Measurements from ENCODE around the gene FKBP8.
"Not testable (repeated sequence)": the region's sequence is repeated elsewhere in the genome, so short reads cannot be mapped to it uniquely, and the experiment has no call there.

The FKBP8 gene

DNA sequence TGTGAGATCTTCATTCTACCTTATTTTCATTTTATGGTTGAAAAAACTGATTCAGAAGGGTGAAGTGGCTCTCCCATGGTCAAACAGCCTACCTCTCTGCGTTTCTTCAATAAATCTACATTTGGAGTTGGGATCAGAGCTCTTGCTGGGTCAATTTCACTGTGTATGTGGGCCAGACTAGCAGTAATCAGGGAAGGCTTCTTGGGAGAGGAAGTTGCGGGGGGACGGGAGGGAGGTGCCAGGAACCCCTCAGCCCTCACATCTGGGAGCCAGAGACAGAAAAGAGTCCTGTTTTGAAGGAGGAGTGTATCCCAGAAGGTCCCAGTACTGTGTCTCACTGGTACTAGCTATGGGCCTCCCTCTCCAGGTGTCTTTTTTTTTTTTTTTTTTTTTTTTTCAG, 15.2 kb upstream of the FKBP8 start:
- H3K4me1 ChIP-seq (ENCODE audit: control insufficient read depth in 2 of 2, insufficient read depth in 2 of 2, low read length in 2 of 2) = peaks cover 9 to 13% of the 10 kb centered on the region in 2 donors
- peak overlapping the region; percentile 87 to 94 for H3K27ac ChIP-seq (ENCODE audit: low read depth in 2 of 2, low read length in 2 of 2)
- no peaks in the 10 kb centered on the region for H3K27me3 ChIP-seq (ENCODE audit: control insufficient read depth in 2 of 2, insufficient read depth in 2 of 2, low read length in 2 of 2)
- no peaks in the 10 kb centered on the region for H3K9me3 ChIP-seq (ENCODE audit: control insufficient read depth in 2 of 2, low read length in 2 of 2)
- peak overlapping the region; percentile 79 to 92 for H3K9ac ChIP-seq (ENCODE audit: low read depth in 1 of 2, low read length in 2 of 2)
- H3K36me3 ChIP-seq (ENCODE audit: control insufficient read depth in 2 of 2, insufficient read depth in 2 of 2, low read length in 2 of 2) = peaks cover 0 to 7% of the 10 kb centered on the region in 2 donors
- peak overlapping the region; percentile 86 to 94 for H3K4me3 ChIP-seq (ENCODE audit: low read length in 2 of 2)

DNA sequence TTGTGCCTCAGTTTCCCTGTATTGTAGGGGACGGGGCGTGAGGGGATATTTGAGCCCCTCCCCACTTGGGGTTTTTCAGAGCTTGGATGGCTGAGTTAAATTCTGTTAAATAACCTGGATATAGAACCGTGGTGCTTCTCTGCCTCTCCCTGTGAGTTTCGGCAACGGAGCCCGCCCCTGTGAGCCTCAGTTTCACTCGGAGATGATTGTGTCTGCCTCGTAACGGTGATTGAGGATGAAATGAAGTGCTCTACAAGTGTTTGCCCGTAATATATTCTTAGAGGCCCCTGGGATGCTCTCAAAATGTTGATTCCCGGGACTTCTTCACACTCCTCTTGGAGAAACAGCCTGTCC, 14.8 kb upstream of the FKBP8 start:
- Histone ChIP-seq H3K27me3 (ENCODE audit: control insufficient read depth in 2 of 2, insufficient read depth in 2 of 2, low read length in 2 of 2) (no peaks in the 10 kb centered on the region), H3K27ac (ENCODE audit: low read depth in 2 of 2, low read length in 2 of 2) (peak overlapping the region; percentile 87 to 94)

DNA sequence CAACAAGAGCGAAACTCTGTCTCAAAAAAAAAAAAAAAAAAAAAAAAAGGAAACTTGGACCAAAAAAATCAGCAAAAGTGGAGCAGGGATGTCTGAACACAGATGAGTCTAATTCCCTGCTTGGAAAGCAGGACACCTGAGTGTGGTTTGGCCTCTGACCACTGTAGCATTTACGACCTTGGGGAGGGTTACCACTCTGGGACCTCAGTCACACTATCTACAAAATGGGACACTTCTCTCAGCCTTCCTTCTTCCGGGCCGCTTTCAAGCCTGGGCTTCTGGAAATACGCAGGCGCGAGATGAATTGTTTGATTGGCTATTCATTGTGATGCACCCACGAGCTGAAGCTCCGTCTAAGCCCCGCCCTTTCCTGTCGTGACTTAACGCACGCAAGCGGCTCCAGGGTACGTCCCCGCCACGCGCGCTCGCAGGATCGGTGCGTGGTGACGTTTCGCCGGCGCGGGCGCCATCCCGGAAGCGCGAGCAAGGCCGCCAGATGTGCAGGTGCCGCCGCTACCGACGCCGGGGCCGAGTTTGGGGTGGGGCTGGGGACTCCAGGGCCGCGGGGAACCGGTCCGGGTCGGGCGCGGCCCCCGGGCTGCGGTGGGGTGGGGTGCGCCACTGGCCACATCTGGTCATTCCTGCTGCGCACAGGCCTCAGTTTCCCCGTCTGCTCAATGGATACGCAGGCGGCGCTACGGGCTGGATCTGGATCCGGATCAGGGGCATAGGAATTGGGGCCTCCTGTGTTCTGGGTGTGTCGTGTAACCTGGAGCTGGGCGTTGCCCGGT, 14.2 kb upstream of the FKBP8 start, which contains the start of gene KXD1:
Gene KXD1, plus strand, starts transcription at position 460 of the 791 bp plus-strand sequence. CDS start 4,187 bp downstream, outside the sequence.
- Histone ChIP-seq H3K36me3 (ENCODE audit: control insufficient read depth in 2 of 2, insufficient read depth in 2 of 2, low read length in 2 of 2) (peaks cover 0 to 4% of the 10 kb centered on the region in 2 donors), H3K9ac (ENCODE audit: low read depth in 1 of 2, low read length in 2 of 2) (peak within 1 kb of the TSS; percentile 79 to 92), H3K27ac (ENCODE audit: low read depth in 2 of 2, low read length in 2 of 2) (peak within 1 kb of the TSS; percentile 87 to 94), H3K4me1 (ENCODE audit: control insufficient read depth in 2 of 2, insufficient read depth in 2 of 2, low read length in 2 of 2) (peaks cover 9 to 13% of the 10 kb centered on the region in 2 donors), H3K4me3 (ENCODE audit: low read length in 2 of 2) (peak within 1 kb of the TSS; percentile 86 to 94), H3K9me3 (ENCODE audit: control insufficient read depth in 2 of 2, low read length in 2 of 2) (no peaks in the 10 kb centered on the region), H3K27me3 (ENCODE audit: control insufficient read depth in 2 of 2, insufficient read depth in 2 of 2, low read length in 2 of 2) (no peaks in the 10 kb centered on the region)

More for the DNA sequence above, 14.8 kb upstream of the FKBP8 start:
- Histone ChIP-seq H3K4me1 (ENCODE audit: control insufficient read depth in 2 of 2, insufficient read depth in 2 of 2, low read length in 2 of 2) (peaks cover 9 to 13% of the 10 kb centered on the region in 2 donors), H3K36me3 (ENCODE audit: control insufficient read depth in 2 of 2, insufficient read depth in 2 of 2, low read length in 2 of 2) (peaks cover 0 to 7% of the 10 kb centered on the region in 2 donors), H3K9ac (ENCODE audit: low read depth in 1 of 2, low read length in 2 of 2) (peak overlapping the region; percentile 79 to 92), H3K9me3 (ENCODE audit: control insufficient read depth in 2 of 2, low read length in 2 of 2) (no peaks in the 10 kb centered on the region), H3K4me3 (ENCODE audit: low read length in 2 of 2) (peak overlapping the region; percentile 86 to 94)

DNA sequence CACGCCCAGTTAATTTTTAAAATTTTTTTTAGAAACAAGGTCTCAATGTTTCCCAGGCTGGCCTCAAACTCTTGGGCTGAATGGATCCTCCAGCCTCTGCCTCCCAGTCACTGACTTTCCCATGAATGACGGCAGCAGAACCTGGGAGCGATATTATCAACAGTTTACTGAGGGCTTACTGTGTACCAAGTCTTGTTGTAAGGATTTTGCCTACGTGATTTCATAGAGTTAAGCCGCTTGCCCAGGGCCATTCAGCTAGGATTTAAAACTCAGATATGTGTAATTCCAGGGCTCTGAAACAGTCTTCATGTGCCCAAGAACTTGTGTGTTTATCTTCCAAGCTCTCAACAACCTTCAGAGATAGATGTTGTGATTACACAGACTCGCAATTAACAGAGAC, 8.3 kb upstream of the FKBP8 start:
- H3K27me3 ChIP-seq (ENCODE audit: control insufficient read depth in 2 of 2, insufficient read depth in 2 of 2, low read length in 2 of 2) = no peaks in the 10 kb centered on the region
- H3K36me3 ChIP-seq (ENCODE audit: control insufficient read depth in 2 of 2, insufficient read depth in 2 of 2, low read length in 2 of 2) = no peaks in the 10 kb centered on the region
- H3K4me3 ChIP-seq (ENCODE audit: low read length in 2 of 2) = no peak overlapping the region
- no peaks in the 10 kb centered on the region for H3K9me3 ChIP-seq (ENCODE audit: control insufficient read depth in 2 of 2, low read length in 2 of 2)
- no peak overlapping the region for H3K27ac ChIP-seq (ENCODE audit: low read depth in 2 of 2, low read length in 2 of 2)
- H3K9ac ChIP-seq (ENCODE audit: low read depth in 1 of 2, low read length in 2 of 2) = no peak overlapping the region
- no peaks in the 10 kb centered on the region for H3K4me1 ChIP-seq (ENCODE audit: control insufficient read depth in 2 of 2, insufficient read depth in 2 of 2, low read length in 2 of 2)

DNA sequence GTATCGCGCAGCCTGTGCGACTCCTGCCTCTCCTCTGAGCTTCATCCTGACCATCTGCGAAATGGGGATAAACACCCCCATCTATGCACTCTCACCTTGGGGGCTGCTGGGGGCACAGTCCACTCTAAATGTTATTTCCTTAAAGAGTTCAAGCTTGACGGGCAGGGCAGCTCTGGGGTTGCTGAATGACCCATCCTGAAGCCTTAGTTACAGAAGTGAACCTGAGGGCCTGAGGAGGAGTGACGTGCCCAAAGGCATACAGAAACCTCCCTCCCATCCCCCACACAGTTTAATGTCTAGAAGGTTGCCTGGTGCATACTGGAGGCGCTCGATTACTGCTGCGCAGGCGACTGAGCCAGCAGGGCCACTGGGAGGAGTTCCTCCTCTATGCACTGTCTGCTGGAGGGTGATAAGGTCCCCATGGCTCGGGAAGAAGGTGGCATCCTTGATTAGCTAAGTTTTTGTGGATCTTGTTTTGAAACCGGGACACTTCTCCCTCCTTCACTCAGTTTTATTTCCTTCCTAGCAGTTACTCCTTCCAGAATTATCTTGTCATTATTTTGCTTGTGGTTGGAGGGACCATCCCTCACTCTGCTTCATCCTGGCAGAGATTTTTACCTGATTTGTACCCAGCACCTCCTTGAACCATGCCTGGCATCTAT, 572 bp upstream of the FKBP8 start:
- Histone ChIP-seq H3K36me3 (ENCODE audit: control insufficient read depth in 2 of 2, insufficient read depth in 2 of 2, low read length in 2 of 2) (peaks cover 8 to 15% of the 10 kb centered on the region in 2 donors), H3K27ac (ENCODE audit: low read depth in 2 of 2, low read length in 2 of 2) (peak overlapping the region; percentile 34 to 70), H3K4me3 (ENCODE audit: low read length in 2 of 2) (peak overlapping the region; percentile 57 to 71), H3K9ac (ENCODE audit: low read depth in 1 of 2, low read length in 2 of 2) (peak overlapping the region; percentile 53 to 81), H3K9me3 (ENCODE audit: control insufficient read depth in 2 of 2, low read length in 2 of 2) (no peaks in the 10 kb centered on the region), H3K4me1 (ENCODE audit: control insufficient read depth in 2 of 2, insufficient read depth in 2 of 2, low read length in 2 of 2) (peaks cover 13% of the 10 kb centered on the region in 2 donors), H3K27me3 (ENCODE audit: control insufficient read depth in 2 of 2, insufficient read depth in 2 of 2, low read length in 2 of 2) (no peaks in the 10 kb centered on the region)

DNA sequence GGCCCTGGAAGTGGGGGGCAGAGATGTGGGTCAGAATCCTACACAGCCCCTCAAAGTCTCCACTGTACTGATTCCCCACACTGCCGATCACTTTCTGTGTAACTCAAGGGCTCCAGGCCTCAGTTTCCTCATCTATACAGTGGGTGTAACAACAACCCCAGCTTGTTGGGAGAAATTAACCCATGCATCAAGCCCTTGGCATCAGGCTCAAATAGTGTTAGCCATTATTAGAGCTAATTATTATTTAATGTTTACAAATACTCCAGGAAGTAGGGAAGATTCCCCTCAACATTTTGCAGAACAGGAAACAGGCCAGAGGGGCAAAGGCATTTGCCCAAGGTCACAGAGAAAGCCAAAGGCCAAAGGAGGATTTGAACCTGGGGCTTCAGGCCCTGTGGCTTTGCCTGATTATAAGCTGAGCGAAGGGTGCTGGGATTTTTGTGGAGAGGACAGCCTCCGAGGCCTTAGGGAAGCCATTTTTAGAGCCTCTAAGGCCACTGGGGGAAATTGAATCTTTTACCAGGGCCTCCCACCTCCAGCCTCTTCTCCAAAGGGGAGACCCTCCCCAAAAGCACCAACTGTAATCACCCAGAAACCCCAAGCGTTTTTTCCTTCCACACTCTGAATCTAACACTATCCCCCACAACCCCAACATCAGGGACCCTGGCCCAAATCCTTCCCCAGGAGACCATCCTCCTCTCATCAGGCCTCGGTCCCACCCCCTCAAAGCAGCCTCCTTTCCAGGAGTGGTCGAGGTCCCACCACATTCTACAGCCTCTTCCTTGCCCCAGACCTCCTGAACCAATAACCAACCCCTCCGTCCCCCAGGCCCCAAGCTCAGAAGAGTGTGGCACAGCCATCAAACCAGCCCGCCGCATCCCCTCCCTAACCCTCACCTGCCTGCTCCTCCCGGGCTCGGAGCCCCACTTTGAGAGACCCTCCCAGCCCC, 1.1 kb downstream of the FKBP8 start:
- H3K4me3 ChIP-seq (ENCODE audit: low read length in 2 of 2) = peak overlapping the region; percentile 69 to 78
- H3K9me3 ChIP-seq (ENCODE audit: control insufficient read depth in 2 of 2, low read length in 2 of 2) = no peaks in the 10 kb centered on the region
- peaks cover 13% of the 10 kb centered on the region in 2 donors for H3K4me1 ChIP-seq (ENCODE audit: control insufficient read depth in 2 of 2, insufficient read depth in 2 of 2, low read length in 2 of 2)
- H3K27ac ChIP-seq (ENCODE audit: low read depth in 2 of 2, low read length in 2 of 2) = peak overlapping the region; percentile 55 to 56
- no peaks in the 10 kb centered on the region for H3K27me3 ChIP-seq (ENCODE audit: control insufficient read depth in 2 of 2, insufficient read depth in 2 of 2, low read length in 2 of 2)
- peaks cover 14 to 26% of the 10 kb centered on the region in 2 donors for H3K36me3 ChIP-seq (ENCODE audit: control insufficient read depth in 2 of 2, insufficient read depth in 2 of 2, low read length in 2 of 2)
- H3K9ac ChIP-seq (ENCODE audit: low read depth in 1 of 2, low read length in 2 of 2) = peak overlapping the region; percentile 72 to 81

DNA sequence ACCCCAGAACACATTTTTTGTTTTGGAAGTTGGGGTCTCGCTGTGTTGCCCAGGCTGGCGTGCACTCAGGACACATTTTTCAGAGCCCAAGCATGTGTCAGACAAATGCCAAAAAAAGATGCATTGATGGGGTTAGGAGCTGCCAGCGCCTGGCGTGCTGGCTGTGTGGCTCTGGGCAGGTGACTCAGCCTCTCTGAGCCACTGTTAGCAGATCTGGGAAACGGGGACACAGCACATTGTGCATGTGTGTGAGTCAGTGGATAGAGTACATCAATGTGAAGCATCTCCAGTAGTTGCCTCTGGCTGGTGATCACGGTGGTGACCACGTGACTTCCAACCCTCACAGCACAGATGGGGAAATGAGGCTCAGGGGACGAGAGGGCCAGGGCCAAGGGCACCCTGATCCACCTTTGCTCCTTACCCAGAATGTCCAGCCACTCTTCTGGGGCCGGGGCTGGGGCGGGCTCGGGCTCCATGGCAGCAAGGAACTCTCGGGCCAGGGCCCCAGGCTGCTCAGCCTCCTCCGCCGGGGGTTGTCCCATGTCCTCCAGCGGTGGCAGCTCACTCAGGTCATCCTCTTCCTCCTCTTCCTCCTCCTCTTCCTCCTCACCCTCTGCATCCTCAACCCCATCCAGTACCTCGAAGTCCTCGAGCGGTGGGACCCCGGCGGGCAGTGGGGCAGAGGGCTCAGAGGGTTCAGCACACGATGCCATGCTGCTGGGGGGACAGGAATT, 1.9 kb downstream of the FKBP8 start:
- H3K4me3 ChIP-seq (ENCODE audit: low read length in 2 of 2) = no peak overlapping the region
- peaks cover 13% of the 10 kb centered on the region in 2 donors for H3K4me1 ChIP-seq (ENCODE audit: control insufficient read depth in 2 of 2, insufficient read depth in 2 of 2, low read length in 2 of 2)
- H3K27ac ChIP-seq (ENCODE audit: low read depth in 2 of 2, low read length in 2 of 2) = no peak overlapping the region
- H3K9ac ChIP-seq (ENCODE audit: low read depth in 1 of 2, low read length in 2 of 2) = no peak overlapping the region
- H3K9me3 ChIP-seq (ENCODE audit: control insufficient read depth in 2 of 2, low read length in 2 of 2) = no peaks in the 10 kb centered on the region
- peaks cover 19 to 32% of the 10 kb centered on the region in 2 donors for H3K36me3 ChIP-seq (ENCODE audit: control insufficient read depth in 2 of 2, insufficient read depth in 2 of 2, low read length in 2 of 2)
- no peaks in the 10 kb centered on the region for H3K27me3 ChIP-seq (ENCODE audit: control insufficient read depth in 2 of 2, insufficient read depth in 2 of 2, low read length in 2 of 2)

DNA sequence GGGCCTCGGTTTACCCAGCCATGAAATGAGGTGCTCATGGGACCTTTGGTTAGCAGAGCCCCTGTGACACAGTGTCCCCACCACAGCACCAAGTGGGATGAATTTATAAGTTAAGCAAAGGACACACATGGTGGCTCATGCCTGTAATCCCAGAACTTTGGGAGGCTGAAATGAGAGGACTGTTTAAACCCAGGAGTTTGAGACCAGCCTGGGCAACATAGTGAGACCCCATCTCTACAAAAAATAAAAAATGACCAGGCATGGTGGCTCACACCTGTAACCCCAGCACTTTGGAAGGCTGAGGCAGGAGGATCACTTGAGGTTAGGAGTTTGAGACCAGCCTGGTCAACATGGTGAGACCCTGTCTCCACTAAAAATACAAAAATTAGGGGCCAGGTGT, 3.2 kb downstream of the FKBP8 start:
- H3K27me3 ChIP-seq (ENCODE audit: control insufficient read depth in 2 of 2, insufficient read depth in 2 of 2, low read length in 2 of 2); H3K4me3 ChIP-seq (ENCODE audit: low read length in 2 of 2); H3K9me3 ChIP-seq (ENCODE audit: control insufficient read depth in 2 of 2, low read length in 2 of 2); H3K9ac ChIP-seq (ENCODE audit: low read depth in 1 of 2, low read length in 2 of 2); H3K27ac ChIP-seq (ENCODE audit: low read depth in 2 of 2, low read length in 2 of 2): not testable (repeated sequence)
- Histone ChIP-seq H3K36me3 (ENCODE audit: control insufficient read depth in 2 of 2, insufficient read depth in 2 of 2, low read length in 2 of 2) (peaks cover 19 to 34% of the 10 kb centered on the region in 2 donors), H3K4me1 (ENCODE audit: control insufficient read depth in 2 of 2, insufficient read depth in 2 of 2, low read length in 2 of 2) (peaks cover 13% of the 10 kb centered on the region in 2 donors)

DNA sequence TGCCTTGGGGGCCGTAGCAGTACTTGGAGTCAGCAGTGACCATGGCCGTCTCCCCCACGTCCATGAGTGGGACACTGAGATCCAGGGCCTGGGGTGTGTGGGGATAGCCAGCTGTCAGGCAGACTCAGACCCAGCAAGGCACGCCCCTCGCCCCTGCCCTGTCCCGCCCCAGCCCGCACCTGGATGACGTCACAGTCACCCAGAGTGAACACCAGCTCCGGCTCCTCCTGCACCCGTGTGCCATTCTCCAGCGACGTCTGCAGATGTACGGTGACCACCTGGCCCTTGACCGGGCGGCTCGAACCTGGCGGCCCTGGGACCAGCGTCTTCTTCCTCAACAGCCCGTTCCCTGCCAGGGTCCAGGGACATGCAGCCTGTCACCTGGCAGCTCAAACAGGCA, 4.0 kb downstream of the FKBP8 start:
- H3K9ac ChIP-seq (ENCODE audit: low read depth in 1 of 2, low read length in 2 of 2) = no peak overlapping the region
- H3K36me3 ChIP-seq (ENCODE audit: control insufficient read depth in 2 of 2, insufficient read depth in 2 of 2, low read length in 2 of 2) = peaks cover 19 to 34% of the 10 kb centered on the region in 2 donors
- no peaks in the 10 kb centered on the region for H3K27me3 ChIP-seq (ENCODE audit: control insufficient read depth in 2 of 2, insufficient read depth in 2 of 2, low read length in 2 of 2)
- no peak overlapping the region for H3K27ac ChIP-seq (ENCODE audit: low read depth in 2 of 2, low read length in 2 of 2)
- H3K9me3 ChIP-seq (ENCODE audit: control insufficient read depth in 2 of 2, low read length in 2 of 2) = no peaks in the 10 kb centered on the region
- peaks cover 13% of the 10 kb centered on the region in 2 donors for H3K4me1 ChIP-seq (ENCODE audit: control insufficient read depth in 2 of 2, insufficient read depth in 2 of 2, low read length in 2 of 2)
- H3K4me3 ChIP-seq (ENCODE audit: low read length in 2 of 2) = no peak overlapping the region

All from mucosa of rectum (tissue), 2 donors.